GM18951 (cell line): ENCODE data around the gene ZNF274.

ENCODE experiments used
- POLR2A ChIP-seq: IDR thresholded peaks from 4 replicates; pipeline ENCODE4 v1.6.1; 2011; ENCODE audit warnings: mild to moderate bottlenecking; ENCODE audit not compliant: insufficient read length, insufficient read depth; ENCODE audit errors: extremely low read depth
- in situ Hi-C: fragments of 300-500 bp; cut with MboI; formaldehyde crosslinking; loops from one replicate; pipeline ENCODE4 v1.12.0; 2022; ENCODE audit warnings: low sequenced_read_pairs, mixed read lengths, inconsistent platforms; ENCODE audit not compliant: unreplicated experiment

Gene ZNF274

DNA sequence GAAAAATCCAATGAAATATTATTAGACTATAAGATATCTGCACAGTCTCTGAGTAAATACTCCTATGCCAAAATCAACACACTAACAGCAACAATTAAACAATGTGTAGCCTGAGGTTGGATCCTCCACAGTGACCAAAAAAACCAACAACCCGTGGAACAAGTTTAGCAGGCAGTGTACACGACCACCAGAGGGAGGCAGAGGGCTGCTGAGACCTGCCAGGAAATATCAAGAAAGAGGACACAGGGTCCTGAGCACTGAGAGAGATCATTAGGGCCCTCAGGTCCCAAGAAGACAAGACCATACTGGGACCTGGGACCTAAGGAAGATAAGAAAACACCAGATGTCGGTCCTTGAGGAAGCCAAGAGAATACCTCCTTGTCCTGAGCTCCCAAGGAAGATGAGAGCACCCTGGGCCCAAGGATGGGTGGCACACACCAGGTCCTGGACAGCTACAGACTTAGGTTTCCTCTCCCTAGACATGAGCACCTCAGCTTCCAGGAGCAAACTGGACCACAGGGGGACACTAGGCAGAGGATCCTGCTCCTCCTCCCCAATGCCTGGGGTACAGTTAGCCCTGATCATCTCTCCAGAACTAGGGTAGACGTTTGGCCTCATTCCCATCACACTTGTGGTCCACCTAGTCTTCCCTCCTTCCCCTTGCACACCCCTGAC is 822 bp upstream of the ZNF274 start:
- no peak for TF ChIP-seq POLR2A
- in situ Hi-C loops = no loop called here

DNA sequence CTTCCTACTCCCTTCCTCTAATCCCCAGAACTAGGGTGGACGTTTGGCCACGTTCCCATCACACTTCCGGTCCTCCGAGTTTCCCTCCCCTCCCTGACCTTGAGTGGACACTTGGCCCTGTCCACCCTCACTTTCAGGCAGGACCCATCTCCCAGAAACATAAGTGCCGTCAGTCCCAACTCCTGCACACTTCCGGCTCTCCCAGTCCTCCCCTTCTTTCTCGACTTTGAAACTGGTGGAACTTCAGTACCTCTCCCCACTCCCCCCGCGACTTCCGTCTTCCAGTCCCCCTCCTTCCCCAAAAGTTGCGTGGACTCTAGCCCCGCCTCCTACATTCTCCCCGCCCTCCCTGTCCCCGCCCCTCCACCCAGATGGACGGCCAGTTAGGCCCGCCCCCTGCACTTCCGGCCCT is 278 bp upstream of the ZNF274 start:
- TF ChIP-seq POLR2A = no peak
- in situ Hi-C loops = no loop called here

DNA sequence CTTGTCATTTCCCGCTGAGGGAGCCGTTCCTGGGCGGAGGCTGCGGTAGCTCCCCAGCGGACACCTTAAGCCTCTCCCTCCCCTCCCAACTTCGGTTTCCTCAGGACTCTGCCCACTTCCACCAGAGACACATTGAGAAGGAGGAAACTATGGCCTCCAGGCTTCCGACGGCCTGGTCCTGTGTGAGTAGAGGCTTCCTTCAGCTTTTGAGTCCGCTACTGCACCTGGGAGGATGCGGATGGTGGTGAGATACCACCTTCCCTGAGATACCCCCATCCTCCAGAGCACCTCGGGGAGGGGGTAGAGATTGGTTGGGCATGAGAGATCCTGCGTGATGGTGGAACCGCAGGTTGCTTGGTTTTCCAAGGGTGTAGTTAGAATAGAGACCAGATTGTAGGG is 955 bp downstream of the ZNF274 start:
- in situ Hi-C loops = no loop called here
- TF ChIP-seq POLR2A = no peak

DNA sequence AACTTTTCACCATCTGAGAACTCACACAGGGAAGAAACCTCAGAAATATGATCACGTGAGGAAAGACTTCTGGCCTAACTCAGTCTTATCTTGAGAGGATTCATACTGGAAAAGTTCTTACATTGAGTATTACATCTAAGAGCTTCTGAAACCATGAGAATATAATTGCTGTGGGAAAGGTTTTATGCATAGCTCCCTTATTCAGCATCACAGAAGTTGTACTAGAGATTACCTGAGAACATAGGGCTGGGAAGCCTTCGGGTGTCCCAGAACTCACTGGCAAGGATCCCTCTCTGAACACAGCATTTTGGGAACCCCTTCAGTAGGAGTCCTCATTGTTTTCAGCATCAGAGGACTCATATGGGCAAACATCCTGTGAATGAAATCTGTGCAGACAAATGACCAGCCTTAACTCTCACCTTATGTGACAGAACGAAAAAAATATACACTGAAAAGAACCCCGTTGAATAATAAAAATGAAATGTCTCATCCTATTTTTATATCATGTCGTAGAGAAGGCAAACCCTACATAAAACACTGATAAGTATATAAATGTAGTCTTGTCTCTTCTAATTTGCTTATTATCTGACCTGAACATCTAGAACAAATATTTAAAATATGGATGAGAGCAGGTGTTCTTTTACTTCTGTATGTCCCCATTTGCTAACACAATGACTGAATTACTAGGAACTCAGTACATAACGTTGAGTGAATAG is 14.2 kb downstream of the ZNF274 start:
- TF ChIP-seq POLR2A = no peak
- in situ Hi-C loops = no loop called here

DNA sequence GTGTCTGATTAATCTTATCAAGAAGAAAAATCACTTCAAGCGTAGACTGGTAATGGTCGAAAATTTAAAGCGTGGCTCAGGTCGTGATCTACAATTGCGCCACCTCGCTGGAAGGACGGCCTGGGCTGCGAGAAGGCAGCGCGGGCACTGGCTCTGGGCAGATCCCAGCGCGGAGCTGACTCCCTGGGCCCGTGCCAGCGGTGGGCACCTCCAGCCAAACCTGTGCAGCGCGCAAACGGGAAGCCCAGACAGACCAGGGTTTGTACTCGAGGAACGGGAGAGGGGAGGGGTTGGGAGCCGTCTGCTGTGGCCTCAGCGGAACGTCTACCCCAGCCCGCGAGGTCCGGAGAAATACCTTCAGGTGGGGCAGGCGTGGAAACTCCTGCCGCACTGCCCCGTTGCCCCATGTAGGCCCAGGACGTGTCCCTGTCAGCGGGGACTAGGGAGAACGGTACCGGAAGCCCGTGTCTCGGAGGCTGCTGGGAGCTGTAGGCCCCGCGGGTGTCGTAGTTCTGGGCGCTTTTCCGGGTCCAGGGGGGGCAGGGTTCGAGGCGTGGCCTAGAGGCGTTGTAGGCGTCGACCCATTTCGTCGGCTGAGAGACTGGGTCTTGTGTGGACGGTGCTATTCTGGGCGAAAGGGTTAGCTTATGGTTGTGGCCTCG is 21.1 kb downstream of the ZNF274 start:
- in situ Hi-C loops = no loop called here
- no peak for TF ChIP-seq POLR2A

DNA sequence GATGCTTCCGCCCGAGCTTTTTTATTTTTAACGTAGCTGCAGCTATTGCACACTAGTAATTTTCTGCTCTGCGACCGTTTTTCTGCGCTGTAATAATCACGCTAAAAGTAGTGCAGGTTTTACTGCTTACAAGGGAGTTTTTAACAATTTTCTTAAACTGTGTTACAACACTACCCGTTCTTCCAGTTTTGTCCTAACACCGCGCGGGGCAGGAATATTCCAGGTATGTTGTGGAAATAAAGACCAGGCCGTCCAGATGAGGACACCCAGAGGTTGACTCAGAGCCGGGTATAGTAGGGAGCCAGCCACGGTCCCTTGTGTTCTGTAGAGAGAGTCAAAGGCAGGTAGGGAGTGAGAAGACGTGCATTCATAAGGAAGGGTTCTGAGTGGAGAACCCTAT is 21.7 kb downstream of the ZNF274 start:
- no peak for TF ChIP-seq POLR2A
- in situ Hi-C loops = no loop called here

DNA sequence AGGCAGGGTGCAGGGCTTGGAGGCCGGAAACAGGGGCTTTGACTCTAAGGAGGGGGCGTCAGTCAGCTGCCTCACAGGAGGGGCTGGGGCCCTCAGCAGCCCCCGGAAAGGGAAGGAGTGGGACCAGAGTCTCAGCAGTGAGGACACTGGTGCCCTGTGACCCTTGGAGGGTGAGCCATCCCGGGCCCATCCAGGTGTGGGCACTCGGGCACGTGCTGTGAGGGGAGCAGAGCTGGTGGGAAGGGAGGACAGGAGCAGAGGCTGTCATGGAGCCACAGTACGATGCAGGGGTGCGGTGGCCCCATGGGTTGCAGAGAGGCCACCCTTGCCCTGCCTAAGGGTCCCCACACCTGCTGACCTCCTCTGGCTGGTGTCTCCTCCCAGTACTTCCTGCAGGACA is 26.7 kb downstream of the ZNF274 start:
- in situ Hi-C loops = no loop called here
- no peak for TF ChIP-seq POLR2A

DNA sequence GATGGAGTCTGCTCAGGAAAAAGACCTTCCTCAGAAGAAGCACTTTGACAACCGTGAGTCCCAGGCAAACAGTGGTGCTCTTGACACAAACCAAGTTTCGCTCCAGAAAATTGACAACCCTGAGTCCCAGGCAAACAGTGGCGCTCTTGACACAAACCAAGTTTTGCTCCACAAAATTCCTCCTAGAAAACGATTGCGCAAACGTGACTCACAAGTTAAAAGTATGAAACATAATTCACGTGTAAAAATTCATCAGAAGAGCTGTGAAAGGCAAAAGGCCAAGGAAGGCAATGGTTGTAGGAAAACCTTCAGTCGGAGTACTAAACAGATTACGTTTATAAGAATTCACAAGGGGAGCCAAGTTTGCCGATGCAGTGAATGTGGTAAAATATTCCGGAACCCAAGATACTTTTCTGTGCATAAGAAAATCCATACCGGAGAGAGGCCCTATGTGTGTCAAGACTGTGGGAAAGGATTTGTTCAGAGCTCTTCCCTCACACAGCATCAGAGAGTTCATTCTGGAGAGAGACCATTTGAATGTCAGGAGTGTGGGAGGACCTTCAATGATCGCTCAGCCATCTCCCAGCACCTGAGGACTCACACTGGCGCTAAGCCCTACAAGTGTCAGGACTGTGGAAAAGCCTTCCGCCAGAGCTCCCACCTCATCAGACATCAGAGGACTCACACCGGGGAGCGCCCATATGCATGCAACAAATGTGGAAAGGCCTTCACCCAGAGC is 29.6 kb downstream of the ZNF274 start:
- in situ Hi-C loops = no loop called here

DNA sequence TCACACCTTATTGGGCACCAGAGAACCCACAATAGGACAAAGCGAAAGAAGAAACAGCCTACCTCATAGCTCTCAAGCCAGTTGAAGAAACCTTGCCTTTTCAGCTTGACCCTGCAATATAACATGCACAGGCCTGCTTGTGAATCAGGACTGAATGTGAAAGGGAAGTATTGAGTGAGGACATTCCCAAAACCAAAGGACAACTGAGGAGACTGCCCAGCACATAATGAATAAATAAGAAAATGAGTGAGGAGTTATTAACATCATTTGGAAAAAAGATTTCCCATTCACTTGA is 30.2 kb downstream of the ZNF274 start:
- no peak for TF ChIP-seq POLR2A

More for the DNA sequence above, 29.6 kb downstream of the ZNF274 start:
- no peak for TF ChIP-seq POLR2A

DNA sequence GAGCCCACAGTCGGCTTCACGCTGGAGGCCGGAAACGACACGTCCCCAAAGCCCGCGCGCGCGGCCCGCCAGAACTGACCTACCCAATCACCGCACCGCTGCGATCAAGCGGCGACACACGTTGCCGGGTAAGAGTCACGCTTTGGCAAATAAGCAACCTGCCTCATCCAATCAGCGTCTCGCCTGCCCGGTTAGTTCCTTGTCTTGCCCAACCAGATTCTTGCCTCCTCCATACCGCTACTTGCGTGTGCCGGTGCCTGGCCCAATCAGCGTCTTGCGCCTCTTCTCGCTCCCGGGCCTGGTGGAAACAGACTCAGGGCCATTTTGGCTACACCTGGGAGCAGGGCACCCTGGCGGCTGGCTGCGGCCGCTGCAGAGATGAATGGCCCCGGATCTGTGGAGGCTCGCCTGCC is 34.2 kb downstream of the ZNF274 start:
- no peak for TF ChIP-seq POLR2A
- in situ Hi-C loops = no loop called here

More for the DNA sequence above, 30.2 kb downstream of the ZNF274 start:
- in situ Hi-C loops = no loop called here

DNA sequence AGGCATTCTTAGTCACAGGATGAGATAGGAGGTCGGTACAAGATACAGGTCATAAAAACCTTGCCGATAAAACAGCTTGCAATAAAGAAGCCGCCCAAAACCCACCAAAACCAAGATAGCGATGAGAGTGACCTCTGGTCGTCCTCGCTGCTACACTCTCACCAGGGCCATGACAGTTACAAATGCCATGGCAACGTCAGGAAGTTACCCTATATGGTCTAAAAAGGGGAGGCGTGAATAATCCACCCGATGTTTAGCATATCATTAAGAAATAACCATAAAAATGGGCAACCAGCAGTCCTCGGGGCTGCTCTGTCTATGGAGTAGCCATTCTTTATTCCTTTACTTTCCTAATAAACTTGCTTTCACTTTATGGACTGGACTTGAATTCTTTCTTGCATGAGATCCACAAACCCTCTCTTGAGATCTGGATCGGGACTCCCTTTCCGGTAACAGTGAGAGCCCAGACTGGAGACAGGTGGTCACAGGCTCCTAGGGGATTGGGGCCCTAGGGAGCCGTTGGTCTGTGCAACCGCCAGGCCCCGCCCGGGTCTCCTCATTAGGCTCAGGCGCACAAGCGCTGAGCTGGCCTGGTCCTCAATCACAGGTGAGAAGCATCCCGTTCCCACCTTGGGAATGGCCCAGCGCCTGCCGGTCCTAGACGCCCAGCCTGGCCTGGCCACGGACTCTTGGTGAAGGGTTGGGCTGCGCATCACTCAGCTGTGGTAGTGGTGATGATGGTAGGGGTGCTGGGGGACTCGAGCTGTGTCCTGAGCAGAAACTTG is 34.9 kb downstream of the ZNF274 start:
- no peak for TF ChIP-seq POLR2A
- in situ Hi-C loops = no loop called here

DNA sequence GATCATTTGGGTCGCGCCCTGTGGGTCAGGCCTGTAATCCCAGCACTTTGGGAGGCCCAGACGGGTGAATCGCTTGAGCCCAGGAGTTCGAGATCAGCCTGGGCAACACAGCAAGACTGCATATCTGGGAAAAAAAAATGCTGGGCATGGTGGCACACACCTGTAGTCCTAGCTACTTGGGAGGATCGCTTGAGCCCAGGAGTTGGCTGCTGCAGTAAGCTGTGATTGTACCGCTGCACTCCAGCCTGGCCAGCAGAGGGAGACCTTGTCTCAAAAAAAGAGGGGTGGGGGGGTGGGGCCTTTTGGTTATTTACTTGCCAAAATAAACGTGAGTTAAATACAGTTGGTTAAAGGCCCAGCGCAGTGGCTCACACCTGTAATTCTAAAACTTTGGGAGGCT is 36.0 kb downstream of the ZNF274 start:
- in situ Hi-C loops = no loop called here
- TF ChIP-seq POLR2A = no peak

DNA sequence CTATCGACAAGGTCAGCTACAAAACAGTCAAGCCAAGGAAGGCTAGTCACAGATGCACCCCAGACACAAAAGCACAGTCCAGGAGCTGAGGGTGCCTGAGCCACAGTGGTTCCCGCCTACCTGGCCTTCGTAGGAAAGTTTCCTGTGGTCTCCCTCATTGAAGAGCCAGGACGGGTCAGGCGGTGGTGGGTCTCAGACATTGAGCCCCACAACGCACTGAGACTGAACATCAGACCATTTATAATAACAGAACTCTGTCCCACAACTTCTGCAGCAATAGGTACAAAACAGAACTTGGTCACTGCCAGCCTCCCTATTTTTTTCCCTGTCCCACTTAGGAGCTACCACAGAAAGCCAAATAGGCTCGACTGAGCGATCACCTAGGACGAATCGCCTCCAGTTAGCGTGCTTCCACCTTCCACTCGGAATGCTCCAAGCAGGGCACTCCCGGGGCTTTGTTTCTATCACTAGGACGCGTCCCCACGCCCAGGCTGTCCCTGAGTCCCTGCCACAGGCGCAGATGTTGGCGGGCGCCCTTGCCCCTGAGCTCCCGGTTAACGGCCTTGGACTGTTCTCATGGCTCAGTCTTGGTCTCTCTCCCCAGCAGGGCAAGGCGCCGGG is 45.2 kb downstream of the ZNF274 start:
- TF ChIP-seq POLR2A = no peak
- in situ Hi-C loops = no loop called here
